GM12878 (cell line): ENCODE measurements around the gene WDR12.
"Not testable (repeated sequence)": the region's sequence is repeated elsewhere in the genome, so short reads cannot be mapped to it uniquely, and the experiment has no call there.

Experiments
- BHLHE40 ChIP-seq, 2 experiments: fragments of 450-650 bp in 1 of 2; IDR thresholded peaks; 2 replicates each; pipeline ENCODE4 v1.6.1; 2011 to 2017; ENCODE audit warnings: low read depth in 2 of 2, borderline replicate concordance in 1 of 2, improper control_type of control experiment in 1 of 2, low read length in 1 of 2, mild to moderate bottlenecking in 1 of 2
- CREM ChIP-seq: IDR thresholded peaks from 2 replicates; pipeline ENCODE4 v1.6.1; 2014; ENCODE audit warnings: antibody characterized with exemption, low read depth
- MLLT1 ChIP-seq: fragments of 450-650 bp; IDR thresholded peaks from 2 replicates; pipeline ENCODE4 v1.6.1; 2016; ENCODE audit warnings: mild to moderate bottlenecking
- PKNOX1 ChIP-seq: fragments of 450-650 bp; IDR thresholded peaks from 2 replicates; pipeline ENCODE4 v1.6.1; 2016; ENCODE audit warnings: mild to moderate bottlenecking
- SMAD1 ChIP-seq: fragments of 450-650 bp; IDR thresholded peaks from 2 replicates; pipeline ENCODE4 v1.6.1; 2018; ENCODE audit warnings: mild to moderate bottlenecking, low read depth; ENCODE audit not compliant: partially characterized antibody
- YY1 ChIP-seq: IDR thresholded peaks from 2 replicates; pipeline ENCODE4 v1.6.1; 2011; ENCODE audit warnings: low read depth, mild to moderate bottlenecking, low read length
- ZNF24 ChIP-seq: fragments of 450-650 bp; IDR thresholded peaks from 2 replicates; pipeline ENCODE4 v1.6.1; 2017; ENCODE audit warnings: antibody characterized with exemption, mild to moderate bottlenecking
- ZNF274 ChIP-seq: IDR thresholded peaks from one replicate; pipeline ENCODE4 v1.8.0; 2011; ENCODE audit not compliant: insufficient read length, insufficient read depth

GRCh38 chr2:202912342-202913201 lies 1.1 kb upstream of the WDR12 start:
- not testable (repeated sequence) for TF ChIP-seq PKNOX1; ZNF24; YY1; BHLHE40 (IDR thresholded peaks at IDR 0.05; ENCODE audit: borderline replicate concordance in 1 of 2, low read depth in 2 of 2, low read length in 1 of 2); SMAD1; MLLT1; ZNF274; CREM
